Spleen (tissue), 11 donors: Measurements from ENCODE around the gene BPIFB2. TPM values are rescaled to one million over a fixed set of nuclear protein-coding genes. Genes with fewer than 3 reads are reported as not detected.

Experiments used
- DNase-seq: peaks from one replicate; pipeline ENCODE4 v3.0.0-alpha.2; 2020
- H3K27ac ChIP-seq, 8 donors: fragments of 200-600 bp; sonication (generic) in 7 of 8; 1 replicate in 4 of 8; 2 replicates in 4 of 8; pipeline versions ENCODE4 v1.5.0 to v1.8.0; 2016 to 2021; ENCODE audit warnings: inconsistent platforms in 4 of 8, mild to moderate bottlenecking in 4 of 8, moderate library complexity in 1 of 8
- H3K27me3 ChIP-seq, 7 donors: fragments of 200-600 bp; sonication (generic) in 6 of 7; replicated peaks in 1 of 7; 1 replicate in 4 of 7; 2 replicates in 3 of 7; pipeline versions ENCODE4 v1.5.0 to v1.8.0; 2016 to 2021; ENCODE audit warnings: inconsistent platforms in 3 of 7, mild to moderate bottlenecking in 1 of 7
- H3K36me3 ChIP-seq, 6 donors: fragments of 200-600 bp; sonication (generic) in 5 of 6; 1 replicate in 4 of 6; 2 replicates in 2 of 6; pipeline versions ENCODE4 v1.5.0 to v1.8.0; 2016 to 2021; ENCODE audit warnings: inconsistent platforms in 2 of 6
- H3K4me1 ChIP-seq, 6 donors: fragments of 200-600 bp; sonication (generic) in 5 of 6; 1 replicate in 3 of 6; 2 replicates in 3 of 6; pipeline versions ENCODE4 v1.5.0 to v1.8.0; 2016 to 2021; ENCODE audit warnings: inconsistent platforms in 3 of 6
- H3K4me3 ChIP-seq, 8 donors: fragments of 200-600 bp; sonication (generic) in 7 of 8; 1 replicate in 4 of 8; 2 replicates in 4 of 8; pipeline versions ENCODE4 v1.5.0 to v1.8.0; 2016 to 2021; ENCODE audit warnings: inconsistent platforms in 4 of 8, mild to moderate bottlenecking in 4 of 8, moderate library complexity in 2 of 8
- H3K9me3 ChIP-seq, 8 donors: fragments of 200-600 bp; sonication (generic) in 7 of 8; 1 replicate in 4 of 8; 2 replicates in 4 of 8; pipeline versions ENCODE4 v1.5.0 to v1.8.0; 2016 to 2021; ENCODE audit warnings: inconsistent platforms in 4 of 8
- CTCF ChIP-seq, 11 experiments: fragments of 200-600 bp in 7 of 11; fragments of 450-650 bp in 4 of 11; sonication (generic) in 4 of 11; IDR thresholded peaks in 8 of 11; conservative IDR thresholded peaks in 3 of 11; 1 replicate in 7 of 11; 2 replicates in 4 of 11; pipeline versions ENCODE4 v1.4.0 to v1.8.0; 2016 to 2021; ENCODE audit warnings: antibody characterized with exemption in 11 of 11, inconsistent platforms in 4 of 11, mild to moderate bottlenecking in 1 of 11
- POLR2A ChIP-seq, 3 donors: fragments of 450-650 bp; IDR thresholded peaks; one replicate each; pipeline ENCODE4 v1.5.1; 2017; ENCODE audit warnings: antibody characterized with exemption in 3 of 3, mild to moderate bottlenecking in 1 of 3
- POLR2AphosphoS5 ChIP-seq, 3 donors: sonication (generic); formaldehyde crosslinking; IDR thresholded peaks; one replicate each; pipeline ENCODE4 v1.5.1; 2017; ENCODE audit warnings: antibody characterized with exemption in 3 of 3
- WGBS, 5 donors: extraction: QIAGEN DNeasy Blood & Tissue Kit in 3 of 5; methylation state at CpG; one replicate each; pipeline versions ENCODE4 v1.1.5 to v1.1.7; 2013 to 2018; 5-methylcytosine and 5-hydroxymethylcytosine counted together
- intact Hi-C: fragments of 100-400 bp; cut with DNase I; formaldehyde crosslinking; loops from one replicate; pipeline ENCODE4 v1.15.0; 2023; ENCODE audit warnings: low total_unique reads
- polyA plus RNA-seq, 3 donors: library from polyadenylated mRNA; stranded (reverse); fragments of 200-250 nt; gene quantifications; one replicate each; pipeline ENCODE4 v1.2.1, GENCODE V29; 2013
- total RNA-seq, 7 donors: library from RNA; depleted of rRNA in 3 of 7; stranded (reverse); fragments of >200 nt in 3 of 7; fragmentation: NEBNext Ultra II Directional in 4 of 7; extraction: Animal tissue kit (Norgen Biotek cat#: 25700) in 4 of 7; gene quantifications; one replicate each; pipeline versions ENCODE4 v1.1.0 to v1.2.1, GENCODE V29; 2016 to 2021
- donor health status: healthy with polysubstance abuse.
- donor health status: DM: no; HTN: no; CAD: no; lungs with moderate emphysema.
- donor health status: DM: no; HTN: no; CAD: no.
- donor health status: Bipolar disorder and iron deficiency.
- donor health status: healthy.
- donor health status: DM: no; HTN: no; CAD: no.
- donor health status: DM: yes; HTN: yes; CAD: no.

BPIFB2 gene
- total and polyA plus RNA-seq, 10 donors = not detected

- TF ChIP-seq POLR2AphosphoS5 (IDR thresholded peaks at IDR 0.05) (no peak), POLR2A (IDR thresholded peaks at IDR 0.05) (no peak), CTCF (IDR thresholded peaks at IDR 0.05 in 8 of 11, conservative IDR thresholded peaks at IDR 0.05 in 3 of 11) (no peak)
- no peak for DNase-seq
- Histone ChIP-seq H3K36me3 (no peaks in the 10 kb centered on the region), H3K27ac (no peak overlapping the region), H3K4me1 (no peaks in the 10 kb centered on the region), H3K9me3 (no peaks in the 10 kb centered on the region), H3K4me3 (no peak overlapping the region), H3K27me3 (peaks cover 0 to 15% (median 0%) of the 10 kb centered on the region in 7 donors)
- 87 to 94% (median 91%) methylated on average over 2 of the region's 2 CpGs for WGBS, 5 donors
- intact Hi-C loops = no loop called here
Observed at GRCh38 chr20:33072813-33073212, 65.3 kb downstream of the BPIFB2 start.

Other genes with a start within 250 kb of the BPIFB2 start
- gene DNMT3B, start 245.3 kb upstream of the BPIFB2 start, total RNA-seq = 1 to 10 TPM in 5 of 7 donors, under 1 TPM in 2; 0.63 to 1.6 (median 1.1) TPM
- gene DNMT3B, start 245.3 kb upstream of the BPIFB2 start, polyA plus RNA-seq = under 1 TPM; 0.20 to 0.45 (median 0.38) TPM
- gene MAPRE1, start 187.8 kb upstream of the BPIFB2 start, total RNA-seq = 100 to 1,000 TPM in 3 of 7 donors, 10 to 100 TPM in 4; 84.4 to 121 (median 91.5) TPM
- gene MAPRE1, start 187.8 kb upstream of the BPIFB2 start, polyA plus RNA-seq = 10 to 100 TPM; 25.1 to 51.8 (median 38.4) TPM
- 1 to 10 TPM in 5 of 7 donors, under 1 TPM in 2; 0.34 to 4.2 (median 1.7) TPM for gene EFCAB8, start 148.8 kb upstream of the BPIFB2 start, total RNA-seq
- under 1 TPM; 0.06 to 0.12 (median 0.07) TPM for gene EFCAB8, start 148.8 kb upstream of the BPIFB2 start, polyA plus RNA-seq
- gene SUN5, start 3.3 kb upstream of the BPIFB2 start, total RNA-seq = not detected
- gene SUN5, start 3.3 kb upstream of the BPIFB2 start, polyA plus RNA-seq = not detected
- not detected for gene BPIFB6, start 23.9 kb downstream of the BPIFB2 start, total RNA-seq
- not detected for gene BPIFB6, start 23.9 kb downstream of the BPIFB2 start, polyA plus RNA-seq
- gene BPIFB3, start 46.2 kb downstream of the BPIFB2 start, total RNA-seq = not detected
- gene BPIFB3, start 46.2 kb downstream of the BPIFB2 start, polyA plus RNA-seq = not detected
- not detected for gene BPIFB4, start 71.9 kb downstream of the BPIFB2 start, total RNA-seq
- not detected for gene BPIFB4, start 71.9 kb downstream of the BPIFB2 start, polyA plus RNA-seq
- gene BPIFA2, start 160.5 kb downstream of the BPIFB2 start, total RNA-seq = not detected
- not detected for gene BPIFA2, start 160.5 kb downstream of the BPIFB2 start, polyA plus RNA-seq
- gene BPIFA3, start 209.6 kb downstream of the BPIFB2 start, total RNA-seq = not detected
- gene BPIFA3, start 209.6 kb downstream of the BPIFB2 start, polyA plus RNA-seq = not detected
- not detected for gene BPIFA1, start 228.3 kb downstream of the BPIFB2 start, total RNA-seq
- gene BPIFA1, start 228.3 kb downstream of the BPIFB2 start, polyA plus RNA-seq = not detected